ENCODE measurements around the gene TRAPPC3. TPM values are rescaled to one million over a fixed set of nuclear protein-coding genes. Genes with fewer than 3 reads are reported as not detected.

TRAPPC3 gene
- total RNA-seq, 4 donors from 2014 or later: 64.6 to 104 (median 91.0) TPM

DNA sequence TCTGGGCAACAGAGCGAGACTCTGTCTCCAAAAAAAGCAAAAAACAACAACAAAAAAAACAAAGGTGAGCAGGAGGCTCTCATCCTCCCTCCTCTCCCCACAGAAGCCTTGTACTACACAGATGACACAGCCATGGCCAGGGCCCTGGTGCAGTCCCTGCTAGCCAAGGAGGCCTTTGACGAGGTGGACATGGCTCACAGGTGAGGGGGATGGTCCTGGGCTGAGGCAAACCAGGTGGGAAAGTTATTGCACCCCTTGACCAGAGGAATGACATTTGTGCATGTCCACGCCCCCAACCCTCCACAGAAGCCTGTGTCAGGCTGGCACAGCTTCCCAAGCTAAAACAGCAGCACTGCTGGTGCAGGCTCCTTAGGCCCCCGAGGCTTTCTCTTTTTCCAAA lies 58.1 kb downstream of the TRAPPC3 start:
- TF ChIP-seq, protein P1, sequence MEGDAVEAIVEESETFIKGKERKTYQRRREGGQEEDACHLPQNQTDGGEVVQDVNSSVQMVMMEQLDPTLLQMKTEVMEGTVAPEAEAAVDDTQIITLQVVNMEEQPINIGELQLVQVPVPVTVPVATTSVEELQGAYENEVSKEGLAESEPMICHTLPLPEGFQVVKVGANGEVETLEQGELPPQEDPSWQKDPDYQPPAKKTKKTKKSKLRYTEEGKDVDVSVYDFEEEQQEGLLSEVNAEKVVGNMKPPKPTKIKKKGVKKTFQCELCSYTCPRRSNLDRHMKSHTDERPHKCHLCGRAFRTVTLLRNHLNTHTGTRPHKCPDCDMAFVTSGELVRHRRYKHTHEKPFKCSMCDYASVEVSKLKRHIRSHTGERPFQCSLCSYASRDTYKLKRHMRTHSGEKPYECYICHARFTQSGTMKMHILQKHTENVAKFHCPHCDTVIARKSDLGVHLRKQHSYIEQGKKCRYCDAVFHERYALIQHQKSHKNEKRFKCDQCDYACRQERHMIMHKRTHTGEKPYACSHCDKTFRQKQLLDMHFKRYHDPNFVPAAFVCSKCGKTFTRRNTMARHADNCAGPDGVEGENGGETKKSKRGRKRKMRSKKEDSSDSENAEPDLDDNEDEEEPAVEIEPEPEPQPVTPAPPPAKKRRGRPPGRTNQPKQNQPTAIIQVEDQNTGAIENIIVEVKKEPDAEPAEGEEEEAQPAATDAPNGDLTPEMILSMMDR (IDR thresholded peaks at IDR 0.05; ENCODE audit: low read depth): no peak

DNA sequence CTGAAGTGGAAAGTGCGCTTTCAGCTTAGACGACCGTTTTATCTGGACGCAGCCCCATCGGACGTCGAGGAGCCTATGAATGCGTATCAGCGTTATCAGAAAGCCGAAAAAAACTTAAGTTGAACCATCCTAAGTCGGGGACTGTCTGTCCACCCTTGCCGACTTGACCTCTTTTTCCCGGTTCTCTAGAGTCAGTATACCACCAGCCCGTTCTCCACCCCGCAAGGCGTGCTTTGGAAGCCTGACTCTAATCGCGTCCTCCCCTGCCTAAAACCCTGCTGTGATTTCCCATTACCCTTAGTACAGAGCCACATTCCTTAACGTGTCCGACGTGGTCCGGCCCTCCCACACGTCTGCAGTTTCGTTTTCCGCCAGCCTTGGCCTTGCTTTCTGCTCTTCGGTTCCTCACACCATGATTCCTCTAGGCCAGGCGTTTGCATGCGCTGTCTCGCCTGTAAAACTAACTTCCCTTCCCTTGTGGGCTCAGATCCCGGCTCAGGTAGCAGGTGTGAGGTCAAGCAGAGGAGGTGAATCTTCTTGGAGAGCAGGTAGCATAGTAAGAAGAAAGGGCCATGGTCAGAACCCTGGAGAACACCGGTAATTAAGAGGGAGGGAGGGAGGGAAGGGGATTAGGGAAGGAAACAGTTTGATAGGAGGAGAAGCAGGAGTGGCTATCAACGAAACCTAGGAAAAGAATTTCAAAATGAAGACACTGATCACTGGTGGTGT lies 59.7 kb downstream of the TRAPPC3 start:
- TF ChIP-seq, protein P1 (IDR thresholded peaks at IDR 0.05; ENCODE audit: low read depth): no peak

DNA sequence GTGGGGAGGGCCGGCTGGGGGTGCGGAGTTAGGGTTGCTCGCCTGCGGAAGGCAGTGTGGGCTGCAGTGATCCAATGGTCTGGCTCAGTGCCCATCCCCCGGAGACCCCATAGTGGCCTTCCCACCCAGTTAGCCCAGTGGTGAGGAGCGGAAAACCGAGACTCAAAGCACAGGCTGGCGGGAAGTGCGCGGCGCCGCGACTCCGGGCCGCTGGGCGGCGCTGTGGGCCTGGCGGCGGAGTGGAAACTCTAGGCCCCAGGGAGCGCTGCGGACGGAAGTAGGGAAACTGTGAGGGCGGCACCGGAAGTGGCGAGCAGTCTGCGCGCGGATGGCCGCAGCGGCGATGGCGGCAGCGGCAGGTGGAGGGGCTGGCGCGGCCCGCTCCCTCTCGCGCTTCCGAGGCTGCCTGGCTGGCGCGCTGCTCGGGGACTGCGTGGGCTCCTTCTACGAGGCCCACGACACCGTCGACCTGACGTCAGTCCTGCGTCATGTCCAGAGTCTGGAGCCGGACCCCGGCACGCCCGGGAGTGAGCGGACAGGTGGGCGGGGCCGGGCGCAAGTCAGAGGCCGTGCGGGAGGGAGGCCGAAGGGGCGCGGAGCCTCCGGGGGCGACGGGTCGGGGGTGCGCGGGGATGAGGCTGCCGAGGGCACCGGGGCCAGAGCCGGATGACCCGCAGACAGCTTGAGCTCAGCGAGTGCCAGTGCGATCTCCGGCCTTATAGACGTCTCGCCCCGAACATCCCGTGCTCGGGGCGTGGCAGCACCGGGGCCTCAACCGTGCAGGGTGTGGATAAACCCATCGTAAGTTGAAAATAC lies 60.5 kb downstream of the TRAPPC3 start, which contains the start of gene ADPRS:
Gene ADPRS (plus strand): TSS at position 316 of the 816 bp plus-strand sequence. CDS start 13 bp downstream, at position 329.
- TF ChIP-seq, protein P1 (IDR thresholded peaks at IDR 0.05; ENCODE audit: low read depth): no peak

DNA sequence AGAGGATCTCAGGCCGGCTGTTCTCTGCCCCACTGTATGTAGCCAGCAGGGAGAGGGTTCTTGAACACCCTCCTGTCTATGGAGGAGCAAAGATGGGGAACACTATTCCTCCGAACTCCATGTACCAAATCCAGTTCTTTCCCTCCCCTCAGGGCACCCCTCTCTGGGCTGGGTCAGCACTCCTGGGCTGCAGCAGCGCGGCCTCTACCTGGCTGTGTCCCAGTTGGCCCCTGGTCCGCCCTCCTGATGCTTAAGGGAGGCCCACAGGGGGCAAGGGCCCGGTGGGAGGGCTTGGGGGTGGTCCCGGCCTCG lies 61.1 kb downstream of the TRAPPC3 start:
- TF ChIP-seq, protein P1 (IDR thresholded peaks at IDR 0.05; ENCODE audit: low read depth): no peak

DNA sequence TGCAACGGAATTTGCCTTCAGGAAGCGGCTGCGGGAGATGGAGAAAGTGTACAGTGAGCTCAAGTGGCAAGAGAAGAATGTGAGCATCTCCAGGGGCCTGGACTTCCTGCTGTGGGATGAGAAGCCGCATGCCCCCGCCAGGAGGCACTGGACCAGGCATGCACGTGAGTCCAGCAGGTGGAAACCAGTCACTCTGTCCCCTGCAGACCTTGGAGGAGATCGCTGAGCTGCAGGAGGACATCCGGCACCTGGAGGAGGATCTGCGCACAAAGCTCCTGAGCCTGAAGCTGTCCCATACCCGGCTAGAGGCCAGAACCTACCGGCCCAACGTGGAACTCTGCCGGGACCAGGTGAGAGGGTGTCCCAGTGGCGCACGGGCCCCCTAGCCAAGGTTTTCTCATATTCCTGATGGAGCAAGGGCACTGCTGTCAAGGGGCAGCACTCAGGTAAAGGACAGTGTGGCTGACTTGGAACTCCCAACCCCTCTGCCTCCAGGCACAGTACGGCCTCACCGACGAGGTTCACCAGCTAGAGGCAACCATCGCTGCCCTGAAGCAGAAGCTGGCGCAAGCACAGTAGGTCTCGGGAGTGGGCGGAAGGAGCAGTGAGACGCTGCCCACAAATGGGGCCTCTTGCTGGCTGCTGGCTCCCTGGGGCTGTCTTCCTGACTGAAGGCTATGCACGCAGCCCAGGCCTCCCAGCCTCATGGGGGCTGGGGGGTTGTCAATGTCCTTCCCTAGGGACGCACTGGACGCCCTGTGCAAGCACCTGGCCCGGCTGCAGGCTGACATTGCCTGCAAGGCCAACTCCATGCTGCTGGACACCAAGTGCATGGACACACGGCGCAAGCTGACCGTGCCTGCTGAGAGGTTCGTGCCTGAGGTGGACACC lies 61.8 kb downstream of the TRAPPC3 start:
- TF ChIP-seq, protein P1 (IDR thresholded peaks at IDR 0.05; ENCODE audit: low read depth): no peak

Small RNAs within 50 kb of the gene (small RNA-seq; reads per million reads assigned to genes)
- not detected for gene RN7SL131P

Other genes starting within 250 kb of the TRAPPC3 start
- gene AGO3, start 218.4 kb downstream of the TRAPPC3 start, total RNA-seq: 10 to 100 TPM; 22.2 to 29.7 (median 25.6) TPM
- under 1 TPM in 1 of 4 donors, not detected in 3; 0.57 TPM for gene TEKT2, start 65.4 kb downstream of the TRAPPC3 start, total RNA-seq
- 10 to 100 TPM; 18.9 to 35.9 (median 29.7) TPM for gene ADPRS, start 60.6 kb downstream of the TRAPPC3 start, total RNA-seq
- 1 to 10 TPM; 1.1 to 5.9 (median 3.3) TPM for gene COL8A2, start 24.3 kb downstream of the TRAPPC3 start, total RNA-seq
- gene MAP7D1, start 6.7 kb upstream of the TRAPPC3 start, total RNA-seq: 100 to 1,000 TPM in 1 of 4 donors, 10 to 100 TPM in 3; 73.1 to 227 (median 77.9) TPM
- gene THRAP3, start 75.0 kb upstream of the TRAPPC3 start, total RNA-seq: 10 to 100 TPM; 85.7 to 96.5 (median 87.6) TPM
- 1 to 10 TPM in 2 of 4 donors, under 1 TPM in 2; 0.66 to 3.4 (median 1.5) TPM for gene SH3D21, start 156.9 kb upstream of the TRAPPC3 start, total RNA-seq
- 10 to 100 TPM; 19.2 to 96.0 (median 73.8) TPM for gene EVA1B, start 174.2 kb upstream of the TRAPPC3 start, total RNA-seq
- 10 to 100 TPM; 19.7 to 40.7 (median 26.8) TPM for gene STK40, start 236.4 kb upstream of the TRAPPC3 start, total RNA-seq
- 10 to 100 TPM; 39.4 to 53.5 (median 45.6) TPM for gene LSM10, start 248.4 kb upstream of the TRAPPC3 start, total RNA-seq

Measured in subcutaneous adipose tissue (tissue), 4 donors.